Ishikawa (cell line): ENCODE results near the gene OBSCN.

Experiments
- EGR1 ChIP-seq: IDR thresholded peaks from 2 replicates; pipeline ENCODE4 v1.6.1; 2012
- FOXM1 ChIP-seq: IDR thresholded peaks from 2 replicates; pipeline ENCODE4 v1.6.1; 2012; ENCODE audit warnings: low read depth, borderline replicate concordance
- RAD21 ChIP-seq: IDR thresholded peaks from 2 replicates; pipeline ENCODE4 v1.6.1; 2012; ENCODE audit warnings: low read depth
- REST ChIP-seq: IDR thresholded peaks from 2 replicates; pipeline ENCODE4 v1.6.1; 2012; ENCODE audit warnings: low read depth, mild to moderate bottlenecking
- TAF1 ChIP-seq: IDR thresholded peaks from 2 replicates; pipeline ENCODE4 v1.6.1; 2012; ENCODE audit warnings: low read depth, mild to moderate bottlenecking
- ZBTB7A ChIP-seq: IDR thresholded peaks from 2 replicates; pipeline ENCODE4 v1.6.1; 2012; ENCODE audit warnings: low read depth

DNA sequence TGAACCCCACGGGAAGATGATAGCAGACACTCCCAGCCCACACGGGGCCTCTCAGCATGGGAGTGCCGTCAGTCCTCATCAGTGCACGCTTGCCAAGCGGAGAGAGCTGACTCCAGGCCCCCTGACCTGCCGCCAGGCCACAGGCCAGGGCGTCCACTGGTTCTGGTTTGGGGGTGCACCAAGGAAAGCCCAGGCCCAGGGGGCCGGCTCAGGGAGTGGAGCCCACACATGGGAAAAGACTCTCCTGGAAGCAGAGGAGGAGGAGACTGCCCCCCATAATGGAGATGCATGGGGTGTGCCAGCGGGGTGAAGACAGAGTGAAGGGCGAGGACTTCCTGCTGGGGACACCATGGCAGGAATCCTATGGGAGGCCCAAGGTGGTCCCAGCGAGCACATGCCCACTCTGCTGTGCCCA lies 192.4 kb downstream of the OBSCN start:
- TF ChIP-seq EGR1 (no peak), RAD21 (no peak), ZBTB7A (no peak), TAF1 (no peak), REST (no peak), FOXM1 (no peak)
